Activated CD4-positive, alpha-beta T cell treated with anti-CD3 and anti-CD28 coated beads, Interleukin-2, amount 10 ng/mL, durations not matched to agents 7 days and 5 days (primary cell): ENCODE data around the gene TRPM2. TPM values are rescaled to one million over a fixed set of nuclear protein-coding genes. Genes with fewer than 3 reads are reported as not detected.
"Not testable (repeated sequence)": the region's sequence is repeated elsewhere in the genome, so short reads cannot be mapped to it uniquely, and the experiment has no call there.

Experiments
- CTCF ChIA-PET: fragments of 350-600 bp; sonication (Branson Sonifier 250); formaldehyde crosslinking; loops from one replicate; lab custom pipeline; 2021; ENCODE audit warnings: antibody characterized with exemption; lab: Charles Lee
- POLR2A ChIA-PET: fragments of 350-600 bp; sonication (Branson Sonifier 250); formaldehyde crosslinking; loops from one replicate; lab custom pipeline; 2021; ENCODE audit warnings: antibody characterized with exemption; lab: Charles Lee
- DNase-seq: peaks from one replicate; pipeline ENCODE4 v3.0.0-alpha.2; 2020
- H3K27ac Mint-ChIP-seq: one replicate; pipeline ENCODE4 v1.8.0; 2021; ENCODE audit warnings: mild to moderate bottlenecking, moderate library complexity, mixed read lengths
- H3K27me3 Mint-ChIP-seq: one replicate; pipeline ENCODE4 v1.8.0; 2021; ENCODE audit warnings: mixed read lengths
- H3K36me3 Mint-ChIP-seq: one replicate; pipeline ENCODE4 v1.8.0; 2021; ENCODE audit warnings: low read depth, mixed read lengths
- H3K4me1 Mint-ChIP-seq: one replicate; pipeline ENCODE4 v1.8.0; 2021; ENCODE audit warnings: mixed read lengths
- H3K4me3 Mint-ChIP-seq: one replicate; pipeline ENCODE4 v1.8.0; 2021; ENCODE audit warnings: mild to moderate bottlenecking, moderate library complexity, mixed read lengths
- H3K9me3 Mint-ChIP-seq: one replicate; pipeline ENCODE4 v1.8.0; 2021; ENCODE audit warnings: mixed read lengths
- total RNA-seq, 2 experiments: library from RNA; stranded (reverse); gene quantifications; one replicate each; pipeline ENCODE4 v1.2.3, GENCODE V29; 2021

TRPM2 gene
- total RNA-seq, 2 experiments from 2014 or later: 13.9 to 15.2 TPM

DNA sequence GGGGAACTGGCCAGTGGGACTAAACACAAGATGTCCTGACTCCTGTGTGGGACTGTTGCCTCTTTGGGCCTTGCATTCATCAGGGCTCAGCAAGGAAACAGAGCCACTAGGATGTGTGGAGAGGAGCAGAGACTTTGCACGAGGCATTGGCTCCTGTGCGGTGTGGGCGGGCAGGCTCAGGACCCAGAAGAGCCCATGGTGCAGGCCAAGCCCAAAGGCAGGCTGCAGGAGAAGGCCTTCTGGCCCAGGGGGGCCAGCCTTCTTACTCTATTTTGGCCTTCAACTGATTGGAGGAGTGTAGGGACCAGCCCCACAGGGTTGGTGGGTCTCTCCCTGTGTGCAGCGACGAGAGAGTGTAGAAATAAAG lies 125.4 kb downstream of the TRPM2 start:
- DNase-seq: no peak
- Mint-ChIP-seq H3K4me1 (peaks cover 6% of the 10 kb centered on the region), H3K9me3 (no peaks in the 10 kb centered on the region), H3K36me3 (no peaks in the 10 kb centered on the region), H3K27me3 (no peaks in the 10 kb centered on the region), H3K27ac (no peak overlapping the region), H3K4me3 (no peak overlapping the region)
- ChIA-PET CTCF (no interaction called here), POLR2A (no interaction called here)

DNA sequence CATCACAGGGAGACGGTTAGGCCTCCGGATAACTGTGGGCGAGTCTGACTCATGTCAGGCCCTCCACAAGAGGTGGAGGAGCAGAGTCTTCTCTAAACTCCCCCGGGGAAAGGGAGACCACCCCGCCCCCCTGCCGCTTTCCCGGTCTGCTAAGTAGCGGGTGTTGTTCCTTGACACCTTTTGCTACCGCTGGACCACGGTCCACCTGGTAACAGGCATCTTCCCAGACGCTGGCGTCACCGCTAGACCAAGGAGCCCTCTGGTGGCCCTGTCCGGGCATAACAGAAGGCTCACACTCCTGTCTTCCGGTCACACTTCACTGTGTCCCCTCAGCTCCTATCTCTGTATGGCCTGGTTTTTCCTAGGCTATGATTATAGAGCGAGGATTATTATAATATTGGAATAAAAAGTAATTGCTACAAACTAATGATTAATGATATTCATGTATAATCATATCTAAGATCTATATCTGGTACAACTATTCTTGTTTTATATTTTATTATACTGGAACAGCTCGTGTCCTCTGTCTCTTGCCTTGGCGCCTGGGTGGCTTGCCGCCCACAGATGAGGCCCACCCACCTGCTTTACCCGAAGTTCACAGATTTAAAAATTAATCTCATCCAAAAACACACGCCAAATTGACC lies 126.3 kb downstream of the TRPM2 start:
- DNase-seq: peak; percentile 55
- H3K36me3 Mint-ChIP-seq, H3K27me3 Mint-ChIP-seq, H3K4me3 Mint-ChIP-seq, H3K9me3 Mint-ChIP-seq, H3K27ac Mint-ChIP-seq, POLR2A ChIA-PET, H3K4me1 Mint-ChIP-seq: not testable (repeated sequence)
- CTCF ChIA-PET: interaction anchor here (0.9 kb wide), 1 partner anchor 85 kb away, joined by 3 read pairs; no protein-coding TSS in a partner anchor

DNA sequence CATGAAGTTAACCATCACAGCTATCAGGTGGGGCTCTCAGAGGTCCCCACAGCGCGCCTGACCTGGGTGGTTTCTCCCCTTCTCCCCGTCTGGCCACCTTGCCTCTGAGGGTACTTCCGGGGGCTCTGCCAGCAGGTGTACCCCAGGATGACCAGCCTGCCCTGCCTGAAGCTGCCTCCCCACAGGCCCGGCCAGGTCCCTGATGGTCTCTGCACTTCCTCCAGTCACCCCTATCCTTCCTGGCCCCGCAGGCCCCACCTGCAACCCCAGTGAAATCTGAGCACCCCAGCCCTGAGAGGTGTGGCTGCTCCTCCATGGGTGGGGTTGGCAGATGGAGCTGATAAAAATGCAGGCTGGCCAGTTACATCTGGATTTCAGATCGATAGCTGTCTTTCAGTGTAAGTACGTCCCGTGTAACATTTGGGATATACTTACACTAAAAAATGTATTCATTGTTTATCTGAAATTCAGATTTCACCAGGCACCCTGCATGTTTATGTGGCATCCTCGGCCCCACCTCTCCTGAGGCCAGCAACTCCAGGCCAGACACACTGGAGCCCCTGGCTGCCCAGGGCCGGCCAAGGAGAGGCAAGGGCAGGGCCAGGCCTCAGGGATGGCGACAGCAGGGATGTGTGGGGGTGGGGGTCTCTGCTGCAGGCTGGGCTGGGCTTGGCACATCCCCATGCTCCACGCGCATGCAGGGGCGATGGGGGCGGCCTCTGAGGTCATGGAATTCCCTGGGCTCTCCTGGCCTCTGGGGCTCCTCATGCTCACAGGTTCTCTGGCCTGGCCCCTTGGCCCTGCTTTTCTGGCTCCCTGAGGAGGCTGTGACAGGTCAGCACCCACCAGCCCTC lies 127.0 kb downstream of the TRPM2 start:
- Mint-ChIP-seq H3K4me1 (peaks cover 8% of the 10 kb centered on the region), H3K36me3 (no peaks in the 10 kb centered on the region), H3K27me3 (peaks cover 1% of the 10 kb centered on the region), H3K9me3 (no peaks in the 10 kb centered on the region), H3K27ac (no peak overlapping the region), H3K4me3 (no peak overlapping the region)
- ChIA-PET POLR2A (no interaction called here), CTCF (interaction anchor here (0.9 kb wide), 2 partner anchors 86 to 140 kb away, joined by 3 read pairs; no protein-coding TSS in a partner anchor)
- DNase-seq: no peak

DNA sequence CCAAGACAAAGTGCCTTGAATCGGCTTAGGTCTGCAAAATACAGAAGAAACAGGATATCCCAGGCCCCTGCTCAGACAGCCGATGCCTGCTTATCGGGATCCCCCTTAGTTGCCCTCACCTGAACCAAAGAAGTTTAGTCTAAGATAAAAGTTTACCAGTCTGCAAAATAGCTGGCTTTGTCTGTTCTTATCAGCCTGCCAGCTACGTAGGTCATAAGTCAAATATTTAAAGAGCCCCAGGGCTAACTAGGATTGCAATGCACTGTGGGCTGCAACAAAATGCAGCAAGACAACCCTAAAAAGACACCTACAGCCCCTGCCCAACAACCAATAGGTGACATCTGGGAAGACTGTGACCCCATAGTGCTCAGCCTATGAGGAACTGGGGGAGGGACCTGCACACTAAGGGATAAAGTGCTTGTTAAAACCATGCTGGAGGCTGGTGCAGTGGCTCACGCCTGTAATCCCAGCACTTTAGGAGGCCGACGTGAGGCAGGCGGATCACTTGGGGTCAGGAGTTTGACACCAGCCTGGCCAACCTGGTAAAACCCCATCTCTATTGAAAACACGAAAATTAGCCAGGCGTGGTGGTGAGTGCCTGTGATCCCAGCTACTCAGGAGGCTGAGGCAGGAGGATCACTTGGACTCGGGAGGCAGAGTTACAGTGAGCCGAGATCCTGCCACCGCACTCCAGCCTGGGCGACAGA lies 129.3 kb downstream of the TRPM2 start:
- no peak for DNase-seq
- no peak overlapping the region for H3K27ac Mint-ChIP-seq
- peaks cover under 1% of the 10 kb centered on the region for H3K9me3 Mint-ChIP-seq
- no peaks in the 10 kb centered on the region for H3K36me3 Mint-ChIP-seq
- peaks cover 2% of the 10 kb centered on the region for H3K27me3 Mint-ChIP-seq
- H3K4me3 Mint-ChIP-seq: no peak overlapping the region
- H3K4me1 Mint-ChIP-seq: peaks cover 12% of the 10 kb centered on the region
- ChIA-PET CTCF (interaction anchor here (0.8 kb wide), 1 partner anchor 26 kb away, joined by 3 read pairs; no protein-coding TSS in a partner anchor), POLR2A (no interaction called here)

DNA sequence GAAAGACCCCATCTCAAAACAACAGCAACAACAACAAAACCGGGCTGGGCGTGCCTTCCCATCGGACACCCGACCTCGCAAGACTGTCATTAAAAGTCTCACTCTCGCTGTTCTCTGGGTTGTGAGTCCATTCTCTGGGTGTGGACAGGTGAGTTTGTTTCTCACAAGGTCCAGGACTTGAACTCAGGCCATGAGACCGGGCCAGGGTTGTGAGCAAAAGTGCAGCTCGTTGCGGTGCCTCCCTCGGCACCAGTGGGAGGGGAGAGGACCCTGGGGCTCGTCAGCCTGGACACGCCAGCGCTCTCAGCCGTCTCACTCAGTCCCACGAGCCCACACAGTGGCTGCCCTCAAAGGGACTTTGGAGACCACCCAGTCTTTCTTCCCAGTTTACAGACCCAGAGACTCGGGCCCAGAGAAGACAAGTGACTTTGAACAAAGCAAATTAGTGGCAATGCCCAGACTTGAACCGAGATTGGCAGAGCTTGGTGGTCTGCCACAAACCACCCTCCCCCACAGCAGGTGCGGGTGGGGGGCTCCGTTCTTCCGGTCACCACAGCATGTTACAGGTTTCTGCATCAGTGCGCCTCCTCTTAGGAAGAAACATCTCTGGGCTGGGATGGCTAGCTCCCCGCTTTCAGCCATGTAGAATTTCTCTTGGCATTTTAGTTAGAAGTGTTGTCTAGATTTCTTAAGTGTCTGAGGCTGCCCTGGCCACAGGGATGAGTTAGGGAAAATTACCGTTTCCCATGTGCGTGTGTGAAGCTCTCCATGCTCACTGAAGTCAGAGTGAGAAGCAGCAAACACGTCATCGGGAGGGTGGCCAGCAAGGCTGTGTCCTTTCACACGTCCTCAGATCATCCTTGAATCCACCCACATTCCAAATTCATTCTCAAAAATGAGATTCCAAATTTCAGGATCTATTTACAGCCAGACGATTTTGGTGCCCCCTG lies 130.1 kb downstream of the TRPM2 start:
- POLR2A ChIA-PET: no interaction called here
- CTCF ChIA-PET: interaction anchor here (0.8 to 1.5 kb wide), 2 partner anchors 27 to 67 kb away, joined by 3 read pairs; no protein-coding TSS in a partner anchor
- no peak overlapping the region for H3K4me3 Mint-ChIP-seq

DNA sequence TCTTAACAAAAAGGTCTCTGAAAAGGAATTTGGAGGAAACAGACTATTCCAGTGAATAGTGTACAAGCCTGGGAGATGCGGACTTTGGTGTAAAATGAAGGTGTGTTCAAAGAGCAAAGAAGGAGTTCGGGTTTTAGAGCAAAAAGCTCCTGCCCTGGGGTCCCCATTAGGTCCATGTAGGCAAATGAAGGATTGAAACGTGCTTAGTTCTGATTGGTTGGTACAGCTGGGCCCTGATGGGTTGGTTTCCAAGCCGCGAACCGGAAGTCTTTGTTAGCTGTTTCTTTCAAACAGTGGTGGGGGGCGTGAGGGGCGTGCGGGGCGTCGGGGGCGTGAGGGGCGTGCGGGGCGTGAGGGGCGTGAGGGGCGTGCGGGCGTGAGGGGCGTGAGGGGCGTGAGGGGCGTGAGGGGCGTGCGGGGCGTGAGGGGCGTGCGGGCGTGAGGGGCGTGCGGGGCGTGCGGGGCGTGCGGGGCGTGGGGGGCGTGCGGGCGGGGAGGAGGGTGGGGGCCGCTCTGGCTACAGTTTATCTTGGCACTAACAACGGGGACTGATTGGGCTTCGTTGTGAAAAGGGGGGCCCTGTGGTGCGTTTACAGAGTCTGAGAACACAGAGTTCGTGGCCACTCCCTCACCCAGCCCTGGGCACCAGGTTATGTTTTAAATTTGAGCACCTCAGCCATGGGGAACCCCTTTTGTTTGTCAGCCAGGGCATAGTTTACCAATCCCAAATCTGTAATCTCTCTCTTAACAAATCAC lies 131.3 kb downstream of the TRPM2 start:
- POLR2A ChIA-PET: no interaction called here
- H3K4me1 Mint-ChIP-seq: peaks cover 6% of the 10 kb centered on the region
- peaks cover 3% of the 10 kb centered on the region for H3K27me3 Mint-ChIP-seq
- peaks cover 2% of the 10 kb centered on the region for H3K9me3 Mint-ChIP-seq
- no peak overlapping the region for H3K4me3 Mint-ChIP-seq
- H3K27ac Mint-ChIP-seq: no peak overlapping the region
- no peak for DNase-seq
- CTCF ChIA-PET: interaction anchor here (1.5 kb wide), 1 partner anchor 65 kb away, joined by 3 read pairs; no protein-coding TSS in a partner anchor
- no peaks in the 10 kb centered on the region for H3K36me3 Mint-ChIP-seq

More for the DNA sequence above, 130.1 kb downstream of the TRPM2 start:
- Mint-ChIP-seq H3K4me1 (peaks cover 12% of the 10 kb centered on the region), H3K27ac (no peak overlapping the region), H3K9me3 (peaks cover 2% of the 10 kb centered on the region), H3K27me3 (peaks cover 3% of the 10 kb centered on the region), H3K36me3 (no peaks in the 10 kb centered on the region)
- no peak for DNase-seq

DNA sequence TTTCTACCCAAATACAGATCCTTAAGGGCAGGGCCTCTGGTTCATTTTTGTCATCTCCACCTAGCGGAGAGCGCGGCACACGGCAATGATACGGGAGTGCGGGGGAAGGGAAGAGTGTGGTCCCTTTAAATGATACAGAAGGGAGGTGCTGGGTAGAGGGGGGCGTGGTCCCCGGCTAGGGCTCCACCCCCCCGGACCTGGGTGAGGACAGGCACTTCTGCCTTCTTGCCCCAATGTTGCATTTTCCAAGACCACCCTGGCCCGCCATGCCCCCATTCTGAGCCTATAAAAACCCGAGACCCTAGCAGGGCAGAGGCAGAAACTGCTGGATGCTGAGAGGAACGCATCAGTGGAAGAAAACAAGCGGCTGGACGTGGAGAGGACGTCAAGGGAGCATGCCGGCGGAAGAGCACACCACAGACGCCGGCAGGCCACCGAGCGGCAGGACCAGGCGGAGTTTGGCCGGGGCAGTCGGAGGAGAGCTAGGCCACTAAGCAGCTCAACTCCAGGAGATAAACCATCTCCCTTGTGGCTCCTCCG lies 131.9 kb downstream of the TRPM2 start:
- H3K27ac Mint-ChIP-seq: no peak overlapping the region
- peak; percentile 14 for DNase-seq
- POLR2A ChIA-PET: no interaction called here
- CTCF ChIA-PET: no interaction called here
- H3K4me3 Mint-ChIP-seq: peak overlapping the region; percentile 27
- H3K4me1 Mint-ChIP-seq: peaks cover 6% of the 10 kb centered on the region
- peaks cover 2% of the 10 kb centered on the region for H3K9me3 Mint-ChIP-seq
- H3K36me3 Mint-ChIP-seq: no peaks in the 10 kb centered on the region
- peaks cover 3% of the 10 kb centered on the region for H3K27me3 Mint-ChIP-seq

DNA sequence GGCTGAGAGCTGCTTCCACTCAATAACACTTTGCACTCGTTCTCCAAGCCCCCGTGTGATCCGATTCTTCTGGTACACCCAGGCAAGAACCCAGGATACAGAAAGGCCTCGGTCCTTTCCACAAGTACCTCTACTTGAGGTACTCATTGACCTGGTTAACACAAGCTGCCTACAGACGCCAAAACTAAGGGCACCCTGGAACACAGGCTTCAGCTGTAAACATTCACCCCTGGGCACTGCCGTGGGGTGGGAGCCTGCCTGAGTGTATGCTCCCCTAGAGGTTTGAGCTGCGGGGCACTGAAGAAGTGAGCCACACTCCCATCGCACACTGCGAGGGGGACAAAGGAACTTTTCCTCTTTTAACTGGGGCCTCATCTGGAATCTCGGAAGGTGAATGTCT lies 132.4 kb downstream of the TRPM2 start:
- Mint-ChIP-seq H3K36me3 (no peaks in the 10 kb centered on the region), H3K4me1 (peaks cover 6% of the 10 kb centered on the region), H3K9me3 (peaks cover 2% of the 10 kb centered on the region), H3K27ac (no peak overlapping the region), H3K27me3 (peaks cover 3% of the 10 kb centered on the region), H3K4me3 (peak overlapping the region; percentile 27)
- no peak for DNase-seq
- POLR2A ChIA-PET: no interaction called here
- CTCF ChIA-PET: no interaction called here

DNA sequence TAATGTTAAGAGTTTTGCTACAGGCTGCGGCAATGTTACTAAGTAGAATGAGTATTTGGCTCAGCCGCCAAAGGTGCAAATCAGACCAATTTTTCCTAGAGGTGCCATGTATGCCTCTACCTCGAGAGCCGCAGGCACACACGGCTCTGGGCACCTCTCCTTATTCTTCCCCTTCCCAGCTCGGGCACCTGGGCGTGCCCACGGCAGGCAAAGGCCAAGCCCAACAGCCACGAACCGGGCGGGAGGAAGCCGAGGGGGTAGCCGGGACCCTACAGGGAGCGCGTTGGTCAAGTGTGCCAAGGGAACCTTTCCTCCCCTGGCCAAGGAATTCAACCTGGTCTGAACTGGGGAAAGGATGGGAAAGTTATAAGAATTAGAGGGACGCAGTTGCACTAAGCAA lies 132.9 kb downstream of the TRPM2 start:
- Mint-ChIP-seq H3K4me1 (peaks cover 6% of the 10 kb centered on the region), H3K36me3 (no peaks in the 10 kb centered on the region), H3K27me3 (peaks cover 3% of the 10 kb centered on the region), H3K27ac (no peak overlapping the region), H3K9me3 (peaks cover 2% of the 10 kb centered on the region), H3K4me3 (no peak overlapping the region)
- CTCF ChIA-PET: no interaction called here
- DNase-seq: no peak
- POLR2A ChIA-PET: no interaction called here

DNA sequence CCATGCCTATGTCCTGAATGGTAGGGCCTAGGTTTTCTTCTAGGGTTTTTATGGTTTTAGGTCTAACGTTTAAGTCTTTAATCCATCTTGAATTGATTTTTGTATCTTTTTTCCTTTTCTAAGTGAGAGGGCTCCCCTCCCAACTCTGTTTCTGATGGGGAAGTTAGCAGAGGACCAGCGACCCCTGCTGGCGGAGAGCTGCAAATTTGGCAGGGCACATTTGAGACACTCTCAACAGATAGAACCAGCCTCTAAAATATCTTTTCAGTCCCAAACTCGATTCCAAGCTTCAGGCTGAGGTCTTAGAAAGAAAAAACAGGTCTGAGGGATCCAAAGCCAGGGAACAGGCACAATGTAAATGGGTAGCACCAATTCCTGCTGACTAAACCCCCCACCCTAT lies 134.4 kb downstream of the TRPM2 start:
- H3K4me1 Mint-ChIP-seq: peaks cover 8% of the 10 kb centered on the region
- H3K4me3 Mint-ChIP-seq: no peak overlapping the region
- ChIA-PET CTCF (interaction anchor here (0.8 to 1.1 kb wide), 2 partner anchors 31 to 255 kb away, joined by 3 to 4 read pairs; no protein-coding TSS in a partner anchor), POLR2A (no interaction called here)
- DNase-seq: peak; percentile 62
- H3K27me3 Mint-ChIP-seq: peaks cover 3% of the 10 kb centered on the region
- H3K27ac Mint-ChIP-seq: no peak overlapping the region
- peaks cover 15% of the 10 kb centered on the region for H3K9me3 Mint-ChIP-seq
- H3K36me3 Mint-ChIP-seq: peaks cover 5% of the 10 kb centered on the region

DNA sequence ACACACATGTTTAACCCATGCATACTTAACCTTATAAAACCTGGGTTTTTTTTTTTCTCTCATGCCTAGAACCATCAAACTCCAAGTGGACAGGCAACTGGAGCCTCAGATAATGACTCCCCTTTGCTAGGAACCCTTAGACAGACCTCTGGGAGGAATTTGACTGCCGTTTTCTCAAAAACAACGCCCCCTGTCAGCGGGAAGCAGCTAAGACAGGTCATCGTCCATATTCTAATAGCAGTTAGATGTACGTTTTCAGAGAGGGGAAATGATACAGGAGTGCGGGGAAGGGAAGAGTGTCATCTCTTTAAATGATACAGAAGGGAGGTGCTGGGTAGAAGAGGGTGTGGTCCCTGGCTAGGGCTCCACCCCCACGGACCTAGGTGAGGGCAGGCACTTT lies 136.5 kb downstream of the TRPM2 start:
- Mint-ChIP-seq H3K36me3 (peaks cover 9% of the 10 kb centered on the region), H3K4me1 (peaks cover 8% of the 10 kb centered on the region), H3K27ac (no peak overlapping the region), H3K4me3 (no peak overlapping the region), H3K9me3 (peaks cover 23% of the 10 kb centered on the region), H3K27me3 (peaks cover 3% of the 10 kb centered on the region)
- no peak for DNase-seq
- ChIA-PET POLR2A (interaction anchor here (0.6 kb wide), 1 partner anchor 337 kb away, joined by 3 read pairs; no protein-coding TSS in a partner anchor), CTCF (interaction anchor here (1.2 kb wide), 1 partner anchor 303 kb away, joined by 3 read pairs; no protein-coding TSS in a partner anchor)
